SK-N-SH (cell line): ENCODE data around the gene TMOD3. TPM values are rescaled to one million over a fixed set of nuclear protein-coding genes. Genes with fewer than 3 reads are reported as not detected.

Source experiments
- polyA plus RNA-seq, 3 experiments: library from polyadenylated mRNA; depleted of rRNA; stranded (reverse); fragments of >200 nt; gene quantifications; 2 replicates each; pipeline ENCODE4 v1.2.3, GENCODE V29; 2012
- small RNA-seq, 7 experiments: library from RNA; depleted of rRNA; stranded (forward); fragments of <200 nt; gene quantifications; one replicate each; pipeline ENCODE3, GENCODE V24; 2012

The TMOD3 gene
- polyA plus RNA-seq, 1 of the 3 experiments (the other 2 are of a cell fraction) = 6.0 TPM

Small RNA genes lying within 50 kb of the gene (small RNA-seq; reads per million reads assigned to genes)
- 0 reads per million in 7 experiments for gene AC090971.5
- gene RF00017 = 0 reads per million in 7 experiments
- 0 reads per million in 7 experiments for gene RF00019
- 0 reads per million in 7 experiments for gene RNU6-90P

Other genes starting within 250 kb of the TMOD3 start
- gene DMXL2, start 206.9 kb upstream of the TMOD3 start, polyA plus RNA-seq (2012; rRNA removed) = 6.4 and 8.9 TPM in 2 replicates
- 0.16 and 0.41 TPM in 2 replicates for gene SCG3, start 148.2 kb upstream of the TMOD3 start, polyA plus RNA-seq (2012; rRNA removed)
- gene LYSMD2, start 92.0 kb upstream of the TMOD3 start, polyA plus RNA-seq (2012; rRNA removed) = 10.3 and 14.2 TPM in 2 replicates
- 2.7 and 4.4 TPM in 2 replicates for gene TMOD2, start 78.1 kb upstream of the TMOD3 start, polyA plus RNA-seq (2012; rRNA removed)
- gene LEO1, start 142.1 kb downstream of the TMOD3 start, polyA plus RNA-seq (2012; rRNA removed) = 6.7 and 7.0 TPM in 2 replicates
- 16.9 and 23.0 TPM in 2 replicates for gene MAPK6, start 189.6 kb downstream of the TMOD3 start, polyA plus RNA-seq (2012; rRNA removed)